Embryonic facial prominence (tissue), 1 donor: ENCODE data around the gene OSBPL8.
"Not testable (repeated sequence)": the region's sequence is repeated elsewhere in the genome, so short reads cannot be mapped to it uniquely, and the experiment has no call there.

ENCODE experiments used
- DNase-seq: peaks from one replicate; pipeline ENCODE4 v3.0.0-alpha.2; 2016; ENCODE audit errors: extremely low spot score

Gene OSBPL8

DNA sequence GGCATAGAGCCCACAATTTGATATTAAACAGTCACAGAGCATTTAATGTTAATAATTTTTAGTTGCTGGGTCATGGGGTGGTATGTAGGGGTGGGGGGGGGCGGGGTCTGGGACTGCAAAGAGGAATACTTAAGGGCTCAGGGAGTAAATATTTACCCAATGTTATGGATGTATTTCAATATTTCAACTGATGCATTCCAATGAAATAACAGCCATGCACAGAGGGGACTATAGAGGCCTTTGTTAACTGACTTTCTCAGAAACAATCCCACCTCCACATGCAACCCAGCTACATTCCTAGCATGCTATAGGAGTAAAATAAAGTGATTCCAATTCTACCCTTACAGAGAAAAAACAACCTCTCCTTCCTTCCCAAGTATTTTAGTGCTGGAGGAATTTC, 203.5 kb downstream of the OSBPL8 start:
- no peak for DNase-seq

GRCh38 chr12:76348079-76348901, 211.3 kb downstream of the OSBPL8 start, which contains the start of gene BBS10:
Gene BBS10, minus strand, starts transcription at chr12:76348415. Its CDS starts 57 bp downstream, at chr12:76348358.
- DNase-seq = peak; percentile 77

GRCh38 chr12:76346798-76347420, 212.7 kb downstream of the OSBPL8 start:
- no peak for DNase-seq

DNA sequence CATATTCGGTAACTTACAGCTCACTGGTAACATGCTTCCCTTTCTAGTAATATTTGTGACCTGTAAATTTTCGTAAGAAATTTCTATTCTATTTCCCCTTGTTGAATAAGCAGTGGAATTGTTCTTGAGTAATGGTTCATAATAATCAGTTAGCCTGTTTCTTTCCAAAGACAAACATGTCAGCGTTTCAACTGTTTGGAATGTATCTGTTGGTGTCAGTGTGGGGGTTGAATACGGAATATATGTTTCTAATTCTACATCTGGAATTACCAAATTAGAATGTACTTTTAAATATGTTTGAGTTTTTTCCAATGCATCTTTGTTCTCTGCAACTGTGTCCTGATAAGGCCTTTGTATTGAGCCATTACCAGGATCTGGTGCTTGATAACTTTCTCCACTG, 213.3 kb downstream of the OSBPL8 start:
- DNase-seq = no peak

- DNase-seq = no peak
Measured at GRCh38 chr12:76345569-76345968, 214.0 kb downstream of the OSBPL8 start.

GRCh38 chr12:76341436-76342030, 218.0 kb downstream of the OSBPL8 start:
- DNase-seq = no peak

DNA sequence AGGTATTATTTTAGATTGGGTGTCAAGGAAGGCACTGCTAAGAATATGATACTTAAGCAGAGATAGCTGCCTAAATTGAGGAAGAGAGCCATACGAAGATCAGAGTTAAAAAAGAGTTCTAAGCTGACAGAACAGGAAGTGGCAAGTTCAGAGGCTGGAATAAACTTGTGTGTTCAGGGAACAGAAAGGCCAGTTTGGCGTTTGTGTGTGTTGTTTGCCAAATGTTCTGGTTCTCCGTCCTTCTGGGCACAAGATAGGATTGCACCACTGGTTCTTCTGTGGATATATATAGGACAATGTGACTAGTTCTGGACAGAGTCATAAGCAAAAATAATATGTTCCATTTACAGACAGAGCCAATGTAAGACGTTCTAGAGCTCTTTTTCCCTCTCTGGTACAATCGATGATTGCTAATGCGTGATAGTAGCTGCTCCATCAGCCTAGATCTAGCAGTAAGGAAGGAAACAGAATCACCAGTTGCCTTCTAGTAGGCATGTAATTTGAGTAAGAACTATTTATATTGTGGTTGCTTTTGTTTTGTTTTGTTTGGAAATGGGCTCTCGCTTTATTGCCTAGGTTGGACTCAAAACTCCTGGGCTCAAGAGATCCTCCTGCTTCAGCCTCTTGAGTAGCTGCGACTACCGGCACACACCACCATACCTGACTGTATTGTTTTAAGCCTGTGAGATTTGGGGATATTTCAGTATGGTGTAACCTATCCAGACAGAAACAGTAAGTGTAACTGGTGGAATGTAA, 218.7 kb downstream of the OSBPL8 start:
- no peak for DNase-seq

GRCh38 chr12:76337583-76337982, 222.0 kb downstream of the OSBPL8 start:
- no peak for DNase-seq

GRCh38 chr12:76332606-76333005, 227.0 kb downstream of the OSBPL8 start:
- no peak for DNase-seq

DNA sequence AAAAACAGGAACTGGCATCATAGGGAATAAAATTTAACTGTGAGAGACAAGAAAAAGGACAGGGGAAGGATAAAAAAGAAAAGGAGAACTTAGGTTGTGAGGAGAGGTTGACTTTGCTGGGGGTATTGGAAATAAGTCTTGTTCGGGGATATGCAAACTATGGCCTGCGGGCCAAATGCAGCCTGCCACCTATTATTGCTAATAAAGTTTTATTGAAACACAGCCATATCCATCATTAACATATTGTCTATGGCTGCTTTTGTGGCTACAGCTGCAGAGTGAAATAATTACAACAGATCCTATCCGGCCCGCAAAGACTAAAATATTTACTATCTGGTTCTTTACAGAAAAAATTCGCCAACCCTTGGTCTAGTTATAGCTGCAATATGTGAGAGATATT, 230.0 kb downstream of the OSBPL8 start:
- DNase-seq = no peak

DNA sequence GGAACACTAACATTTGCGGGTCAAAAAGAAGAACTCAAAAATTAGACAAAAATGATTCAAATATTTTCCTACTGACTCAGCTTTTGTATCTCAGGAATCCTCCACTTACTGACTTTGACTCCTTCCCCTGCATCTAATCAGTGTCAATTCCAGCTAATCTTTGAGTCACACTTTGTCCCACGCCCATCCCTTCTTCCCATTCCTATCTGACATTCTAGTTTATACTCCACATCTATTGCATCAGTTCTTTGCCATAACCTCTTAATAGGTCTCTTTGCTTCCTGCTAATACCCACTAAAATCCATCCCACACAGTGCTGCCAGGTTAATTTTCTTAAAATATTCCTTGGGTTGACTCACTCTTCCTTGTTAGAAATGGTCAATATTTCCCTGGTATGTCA, 230.4 kb downstream of the OSBPL8 start:
- no peak for DNase-seq

GRCh38 chr12:76319595-76320319, 239.8 kb downstream of the OSBPL8 start:
- DNase-seq = not testable (repeated sequence)

DNA sequence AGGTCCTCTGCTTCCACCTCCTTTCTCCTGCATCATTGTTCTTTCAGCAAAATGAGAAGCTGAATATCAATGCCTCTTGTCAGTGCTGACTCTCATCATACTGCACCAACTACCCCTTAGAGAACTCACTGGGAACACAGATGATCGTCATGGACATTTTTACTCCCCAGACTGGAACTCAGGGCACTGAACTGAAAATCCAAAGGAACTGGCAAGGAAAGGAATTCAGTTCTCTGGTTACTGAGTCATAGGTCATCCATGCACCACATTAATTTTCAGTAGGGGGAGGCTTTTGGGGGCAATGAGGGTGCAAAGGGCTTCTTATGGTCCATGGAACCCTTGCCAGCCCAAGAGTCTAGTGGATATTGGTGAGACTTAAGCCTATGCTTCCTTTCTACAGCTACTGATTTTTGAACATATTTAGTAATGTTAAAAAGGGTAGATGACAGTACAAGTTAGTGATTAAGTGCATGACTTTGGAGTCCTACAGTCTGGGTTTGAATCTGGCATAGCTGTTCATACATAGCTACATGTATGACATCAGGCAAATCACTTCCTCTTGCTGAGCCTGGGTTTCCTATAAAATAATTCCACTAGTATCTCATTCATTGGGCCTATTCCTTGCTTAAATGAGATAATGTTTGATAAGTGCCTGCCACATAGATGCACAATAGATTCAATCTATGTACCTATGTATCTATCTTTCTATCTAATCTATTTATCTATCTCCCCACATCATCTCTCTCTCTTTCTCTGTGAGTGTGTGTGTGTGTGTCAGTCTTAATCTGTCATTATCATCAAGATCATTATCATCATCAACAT, 240.6 kb downstream of the OSBPL8 start:
- DNase-seq = no peak

DNA sequence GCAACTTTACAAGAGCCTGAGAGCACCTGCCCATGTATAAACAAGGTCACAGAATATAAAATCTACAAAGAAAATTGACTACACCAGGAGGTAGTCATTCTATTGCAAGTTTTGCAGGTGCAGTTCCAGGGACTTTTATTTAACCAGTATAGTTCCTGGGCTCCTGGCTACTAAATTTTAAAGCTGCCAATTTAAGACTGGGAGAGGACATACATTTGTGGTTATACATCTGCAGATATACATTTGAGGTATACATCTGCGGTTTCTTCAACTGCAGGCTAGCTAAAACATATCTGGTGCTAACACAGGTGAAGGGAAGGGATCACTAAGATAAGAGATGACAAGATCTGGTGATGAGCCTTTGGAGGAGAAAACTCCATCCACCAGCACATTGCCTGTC, 241.6 kb downstream of the OSBPL8 start:
- DNase-seq = no peak

DNA sequence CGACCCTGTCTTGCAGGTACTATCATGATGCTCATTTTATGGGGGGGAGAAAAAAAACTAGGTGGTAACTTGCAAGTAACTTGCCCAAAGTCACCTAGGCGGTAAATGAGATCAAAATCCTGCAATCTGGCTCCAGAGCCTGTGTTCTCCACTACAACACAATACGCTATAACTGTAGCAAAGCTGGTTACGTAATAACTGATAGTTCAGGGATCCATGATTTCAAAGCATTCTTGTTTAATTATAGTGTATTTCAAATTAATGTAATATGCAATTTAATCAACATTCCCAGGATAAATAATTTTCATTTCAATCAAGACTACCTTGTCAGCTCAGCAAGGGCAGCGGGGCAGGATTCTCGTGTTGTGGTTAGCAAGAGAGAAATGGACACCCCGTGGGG, 243.1 kb downstream of the OSBPL8 start:
- DNase-seq = no peak

DNA sequence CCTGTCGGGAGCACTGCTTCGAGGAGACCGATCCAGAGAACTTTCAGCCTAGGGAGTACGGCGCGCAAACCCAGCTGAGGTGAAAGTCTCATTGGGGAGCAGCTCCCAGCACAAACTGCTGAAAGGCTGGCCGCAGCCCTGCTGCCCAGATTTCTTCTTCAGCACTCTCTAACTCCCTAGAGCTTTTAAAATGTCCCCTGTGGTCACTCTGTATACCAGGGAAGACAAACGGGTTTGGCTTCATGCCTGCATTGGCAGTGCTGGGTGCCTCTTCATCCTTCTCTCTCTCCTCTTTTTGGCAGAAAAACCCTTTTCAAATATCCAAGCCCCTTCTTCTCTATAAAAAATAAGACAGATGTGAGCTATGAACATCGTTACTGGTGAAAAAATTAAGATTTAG, 246.3 kb downstream of the OSBPL8 start:
- DNase-seq = no peak

DNA sequence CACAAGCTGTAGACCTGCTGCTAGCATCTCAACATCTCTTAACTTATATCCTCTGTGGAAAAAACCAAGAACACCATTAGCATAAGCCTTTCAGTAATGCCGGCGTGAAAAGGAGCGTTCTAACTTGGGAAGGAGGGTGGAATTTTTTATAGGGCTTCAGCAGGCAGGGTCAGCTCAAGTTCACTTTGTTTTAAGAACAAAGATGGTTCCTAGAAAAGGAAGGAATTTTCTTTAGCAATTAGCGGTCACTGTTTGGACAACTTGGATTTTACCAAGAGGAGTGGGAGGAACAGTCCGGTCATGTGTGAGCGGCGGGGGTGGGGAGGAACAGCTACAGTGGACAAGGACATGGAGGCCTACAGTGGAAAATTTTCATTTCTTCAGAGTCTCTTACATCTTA, 247.3 kb downstream of the OSBPL8 start:
- DNase-seq = no peak

- DNase-seq = no peak
Measured at GRCh38 chr12:76311796-76312195, 247.8 kb downstream of the OSBPL8 start.

DNA sequence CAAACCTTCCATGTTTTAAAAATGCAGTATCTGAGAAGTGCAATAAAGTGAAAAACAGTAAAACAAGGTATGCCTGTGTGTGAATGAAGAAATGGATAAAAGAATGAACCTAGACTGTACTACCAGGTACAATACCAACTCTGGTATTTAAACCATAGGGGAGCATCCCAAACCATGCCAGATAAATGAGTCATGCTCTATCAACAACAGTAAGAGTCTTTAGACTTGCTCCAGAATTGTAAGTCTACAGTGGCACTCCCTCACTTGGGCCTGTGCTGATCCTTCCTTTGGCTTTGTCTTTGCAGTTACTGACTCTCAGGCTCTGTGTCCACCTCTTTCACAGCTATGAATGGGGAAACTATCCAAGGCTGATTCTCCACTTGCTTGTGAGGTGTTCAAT, 249.5 kb downstream of the OSBPL8 start:
- DNase-seq = no peak

DNA sequence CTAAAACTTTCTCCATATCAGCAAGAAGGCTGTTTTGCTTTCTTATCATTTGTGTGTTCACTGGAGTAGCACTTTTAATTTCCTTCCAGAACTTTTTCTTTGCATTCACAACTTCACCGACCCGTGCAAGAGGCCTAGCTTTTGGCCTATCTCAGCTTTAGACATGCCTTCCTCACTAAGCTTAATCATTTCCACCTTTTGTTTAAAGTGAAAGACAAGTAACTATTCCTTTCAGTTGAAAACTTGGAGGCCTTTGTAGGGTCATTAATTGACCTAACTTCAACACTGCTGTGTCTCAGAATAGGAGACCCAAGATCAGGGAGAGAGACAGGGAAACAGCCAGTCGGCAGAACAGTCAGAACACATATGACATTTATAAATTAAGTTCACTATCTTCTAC, 250.7 kb downstream of the OSBPL8 start:
- no peak for DNase-seq

- DNase-seq = no peak
Measured at GRCh38 chr12:76307083-76307482, 252.5 kb downstream of the OSBPL8 start.
